ENCODE data around the gene SPDYE5.

Gene SPDYE5

DNA sequence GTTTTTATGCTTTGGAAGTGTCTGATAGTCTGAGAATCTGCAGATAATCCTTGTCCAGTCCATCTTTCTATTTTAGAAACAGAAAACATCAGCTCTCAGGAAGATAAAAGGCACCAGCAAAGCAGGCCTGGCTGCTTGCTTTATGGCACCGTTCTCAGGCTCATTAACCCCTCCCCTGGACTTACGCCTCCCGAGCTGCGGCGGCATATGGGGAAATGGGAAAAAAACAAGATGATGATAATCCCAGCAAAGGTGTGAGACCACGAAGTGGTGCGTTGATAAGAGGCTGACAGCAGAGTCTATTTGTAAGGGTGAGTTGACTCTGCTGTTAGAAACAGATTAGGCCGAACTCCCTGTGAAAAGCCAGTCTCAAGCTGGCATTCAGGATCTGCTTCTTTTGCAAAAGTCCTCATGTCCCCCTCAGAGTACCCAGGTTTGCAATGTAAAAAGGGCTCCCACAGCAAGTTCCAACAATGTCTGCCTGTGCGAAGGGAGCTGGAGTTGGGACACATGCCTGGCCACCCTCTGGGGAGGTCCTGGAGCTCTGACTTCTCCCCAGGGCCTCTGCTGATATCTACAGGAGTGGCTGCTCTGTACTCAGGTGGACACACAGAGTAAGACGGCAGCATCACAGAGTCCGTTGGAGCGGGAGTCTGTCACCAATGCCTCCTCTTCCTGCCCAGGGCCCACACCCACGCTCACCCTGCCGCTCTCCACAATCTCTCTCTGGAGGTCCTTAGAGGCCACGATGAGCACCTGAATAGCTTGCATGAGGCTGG, 54.3 kb downstream of the SPDYE5 start:
- DNase-seq, result no peak

Data from CD4-positive, alpha-beta T cell treated with Interleukin-4 for 1 hour (primary cell).